ENCODE measurements around the gene FUOM. TPM values are rescaled to one million over a fixed set of nuclear protein-coding genes. Genes with fewer than 3 reads are reported as not detected.

FUOM gene
- total and polyA plus RNA-seq, 9 of the 15 experiments (the other 6 are each of a cell fraction or from before 2014, with no cell fraction given): 1.8 to 96.1 (median 27.0) TPM

GRCh38 chr10:133394064-133394663, 36.3 kb upstream of the FUOM start, which contains the start of gene MTG1 (continued):
- TF ChIP-seq GTF2B (IDR thresholded peaks at IDR 0.05; ENCODE audit: extremely low read depth, insufficient read length): no peak
- TF ChIP-seq TCF3 (CRISPR knock-in tag; IDR thresholded peaks at IDR 0.05): no peak; the same call in 1 of the 2 replicates
- TF ChIP-seq UBTF (IDR thresholded peaks at IDR 0.05; ENCODE audit: borderline replicate concordance in 1 of 2, low read depth in 2 of 2, low read length in 2 of 2): peak; percentile 63 to 89; a peak in 2 of 4 replicates
- no peak for TF ChIP-seq JUNB (CRISPR knock-in tag; conservative IDR thresholded peaks at IDR 0.05)
- TF ChIP-seq XRCC3 (IDR thresholded peaks at IDR 0.05): no peak
- no peak for TF ChIP-seq ZNF76 (CRISPR knock-in tag; IDR thresholded peaks at IDR 0.05; ENCODE audit: borderline replicate concordance)
- TF ChIP-seq TEAD4 (IDR thresholded peaks at IDR 0.05; ENCODE audit: low read length): 0 out of 2 replicates have a peak, but pooled peaks have one; percentile 18
- TF ChIP-seq TEAD4 (CRISPR knock-in tag; IDR thresholded peaks at IDR 0.05; ENCODE audit: borderline replicate concordance): no peak
- no peak for TF ChIP-seq KAT7 (CRISPR knock-in tag; IDR thresholded peaks at IDR 0.05; ENCODE audit: borderline replicate concordance)
- no peak for TF ChIP-seq PCBP2 (IDR thresholded peaks at IDR 0.05; ENCODE audit: low read depth, low read length, poor library complexity, severe bottlenecking)
- TF ChIP-seq ZNF655 (CRISPR knock-in tag; IDR thresholded peaks at IDR 0.05): no peak
- TF ChIP-seq KDM5B (IDR thresholded peaks at IDR 0.05; ENCODE audit: insufficient replicate concordance, low read depth, low read length): peak; percentile 60
- peak; percentile 80 for TF ChIP-seq ELF2 (CRISPR knock-in tag; IDR thresholded peaks at IDR 0.05)
- no peak for TF ChIP-seq HMG20A (CRISPR knock-in tag; conservative IDR thresholded peaks at IDR 0.05)
- peak; percentile 84 for TF ChIP-seq GMEB1 (CRISPR knock-in tag; IDR thresholded peaks at IDR 0.05)
- TF ChIP-seq NCOA6 (IDR thresholded peaks at IDR 0.05): no peak
- peak; percentile 88 for TF ChIP-seq RB1 (IDR thresholded peaks at IDR 0.05; ENCODE audit: low read depth)
- TF ChIP-seq BRF2 (IDR thresholded peaks at IDR 0.05; ENCODE audit: borderline replicate concordance, insufficient read depth, insufficient read length): no peak
- TF ChIP-seq MYBL2 (IDR thresholded peaks at IDR 0.05; ENCODE audit: low read depth): no peak
- no peak for TF ChIP-seq MYBL2 (CRISPR knock-in tag; IDR thresholded peaks at IDR 0.05; ENCODE audit: borderline replicate concordance)
- no peak for TF ChIP-seq POU5F1 (IDR thresholded peaks at IDR 0.05; ENCODE audit: borderline replicate concordance, low read depth, low read length, partially characterized antibody)

All from K562 (cell line).